Endothelial cell of umbilical vein (primary cell): ENCODE results near the gene ERBB4. TPM values are rescaled to one million over a fixed set of nuclear protein-coding genes. Genes with fewer than 3 reads are reported as not detected.

Experiments used
- BruUV-seq: library from RNA; stranded (reverse); fragments of 400-500 nt; replicated peaks from 2 replicates; lab custom pipeline; 2021; lab: Mats Ljungman, UMichigan
- CTCF ChIA-PET: fragments of 300-600, 350-600 bp; sonication (Branson Sonifier 250); formaldehyde crosslinking; loops from one replicate; lab custom pipeline; 2021; ENCODE audit warnings: antibody characterized with exemption, inconsistent platforms; lab: Charles Lee
- POLR2A ChIA-PET: fragments of 300-600, 350-600 bp; sonication (Branson Sonifier 250); formaldehyde crosslinking; loops from one replicate; lab custom pipeline; 2021; ENCODE audit warnings: antibody characterized with exemption, inconsistent platforms; lab: Charles Lee
- DNase-seq: peaks from one replicate; pipeline ENCODE4 v3.0.0-alpha.2; 2011; ENCODE audit warnings: low read depth, low spot score
- FAIRE-seq: peaks from 2 replicates; lab custom pipeline; 2011; peaks lifted over from hg19 to GRCh38; lab: Jason Lieb, UNC
- H2AFZ ChIP-seq: 2 replicates; pipeline ENCODE4 v1.6.0; 2012; ENCODE audit warnings: low read depth, low read length, control low read depth, inconsistent platforms
- H3K27ac ChIP-seq: 2 replicates; pipeline ENCODE4 v1.5.1; 2011; ENCODE audit warnings: low read depth, mild to moderate bottlenecking, control low read depth, low read length, moderate library complexity; ENCODE audit not compliant: insufficient read depth
- H3K27me3 ChIP-seq, 2 experiments: 2 replicates each; pipeline versions ENCODE4 v1.6.0 to v1.6.1; 2011; ENCODE audit warnings: low read length in 2 of 2, mixed read lengths in 1 of 2; ENCODE audit not compliant: control insufficient read depth in 2 of 2, insufficient read depth in 2 of 2
- H3K36me3 ChIP-seq, 2 experiments: 2 replicates in 1 of 2; 3 replicates in 1 of 2; pipeline ENCODE4 v1.5.1; 2011; ENCODE audit warnings: low read length in 2 of 2, mild to moderate bottlenecking in 1 of 2, moderate library complexity in 1 of 2; ENCODE audit not compliant: control insufficient read depth in 2 of 2, insufficient read depth in 2 of 2; ENCODE audit errors: extremely low read depth in 1 of 2
- H3K4me1 ChIP-seq: 3 replicates; pipeline ENCODE4 v1.5.1; 2011; ENCODE audit warnings: mild to moderate bottlenecking, low read length; ENCODE audit not compliant: control insufficient read depth, insufficient read depth; ENCODE audit errors: extremely low read depth
- H3K4me2 ChIP-seq: 2 replicates; pipeline ENCODE4 v1.6.1; 2011; ENCODE audit warnings: low read length, control low read depth, mixed read lengths; ENCODE audit not compliant: insufficient read depth
- H3K4me3 ChIP-seq, 3 experiments: fragments of 200-600 bp in 1 of 3; sonication (generic), shearing (Covaris generic) in 1 of 3; replicated peaks in 1 of 3; 2 replicates each; pipeline ENCODE4 v1.5.1; 2011 to 2016; ENCODE audit warnings: control low read depth in 3 of 3, low read length in 3 of 3, mild to moderate bottlenecking in 2 of 3, inconsistent platforms in 1 of 3, low read depth in 1 of 3, moderate library complexity in 1 of 3; ENCODE audit not compliant: insufficient read depth in 1 of 3
- H3K79me2 ChIP-seq: 2 replicates; pipeline ENCODE4 v1.6.0; 2012; ENCODE audit warnings: low read length, inconsistent platforms; ENCODE audit not compliant: control insufficient read depth, insufficient read depth
- H3K9ac ChIP-seq: replicated peaks from 2 replicates; pipeline ENCODE3; 2011; ENCODE audit warnings: low read length, control low read depth; ENCODE audit not compliant: insufficient read depth; ENCODE audit errors: extremely low read depth
- H3K9me1 ChIP-seq: replicated peaks from 3 replicates; pipeline ENCODE4 v1.6.0; 2011; ENCODE audit warnings: mild to moderate bottlenecking, low read length; ENCODE audit not compliant: control insufficient read depth, insufficient read depth; ENCODE audit errors: extremely low read depth
- H3K9me3 ChIP-seq: replicated peaks from 2 replicates; pipeline ENCODE4 v1.5.1; 2012; ENCODE audit warnings: low read length, inconsistent platforms; ENCODE audit not compliant: control insufficient read depth, insufficient read depth
- H4K20me1 ChIP-seq: replicated peaks from 2 replicates; pipeline ENCODE3; 2011; ENCODE audit warnings: mild to moderate bottlenecking, low read length; ENCODE audit not compliant: control insufficient read depth, insufficient read depth; ENCODE audit errors: extremely low read depth
- CTCF ChIP-seq, 2 donors: IDR thresholded peaks; 1 replicate in 1 of 2; 2 replicates in 1 of 2; pipeline ENCODE4 v1.5.1; 2011; ENCODE audit warnings: low read length in 2 of 2, mild to moderate bottlenecking in 2 of 2, moderate library complexity in 2 of 2, control low read depth in 1 of 2, inconsistent platforms in 1 of 2, low read depth in 1 of 2; ENCODE audit not compliant: insufficient read depth in 1 of 2; ENCODE audit errors: extremely low read depth in 1 of 2
- EZH2 ChIP-seq: IDR thresholded peaks from 2 replicates; pipeline ENCODE4 v1.6.1; 2012; ENCODE audit warnings: borderline replicate concordance, low read depth, mild to moderate bottlenecking, moderate library complexity, low read length, inconsistent platforms; ENCODE audit not compliant: severe bottlenecking
- FOS ChIP-seq: IDR thresholded peaks from 2 replicates; pipeline ENCODE4 v1.6.1; 2011; ENCODE audit warnings: mild to moderate bottlenecking, low read length, moderate library complexity, borderline replicate concordance; ENCODE audit not compliant: insufficient read depth
- GATA2 ChIP-seq: IDR thresholded peaks from 2 replicates; pipeline ENCODE4 v1.7.0; 2011; ENCODE audit warnings: low read depth, mild to moderate bottlenecking, moderate library complexity, mixed read lengths, low read length; ENCODE audit not compliant: insufficient read length, insufficient read depth
- JUN ChIP-seq: IDR thresholded peaks from 2 replicates; pipeline ENCODE4 v1.6.1; 2011; ENCODE audit warnings: borderline replicate concordance, low read depth; ENCODE audit not compliant: insufficient read length, insufficient read depth
- MAX ChIP-seq: IDR thresholded peaks from 2 replicates; pipeline ENCODE4 v1.6.1; 2011; ENCODE audit not compliant: insufficient read depth, insufficient read length
- MYC ChIP-seq: IDR thresholded peaks from one replicate; pipeline ENCODE4 v1.6.1; 2011; ENCODE audit warnings: mild to moderate bottlenecking, low read depth, low read length
- POLR2A ChIP-seq: IDR thresholded peaks from 2 replicates; pipeline ENCODE4 v1.6.1; 2012; ENCODE audit warnings: low read depth, mild to moderate bottlenecking, control low read depth, low read length
- POLR2AphosphoS5 ChIP-seq: IDR thresholded peaks from 2 replicates; pipeline ENCODE4 v1.6.1; 2012; ENCODE audit warnings: low read depth, mild to moderate bottlenecking, control low read depth, low read length, moderate library complexity; ENCODE audit not compliant: insufficient read depth
- dilution Hi-C: fragments of 300-500 bp; cut with MboI; formaldehyde crosslinking; loops from one replicate; pipeline ENCODE4 v1.15.0; 2019; ENCODE audit warnings: low sequenced_read_pairs; ENCODE audit not compliant: extremely low pct_ligation_motif_present
- intact Hi-C: fragments of 100-400 bp; cut with micrococcal nuclease; formaldehyde crosslinking; loops from one replicate; pipeline ENCODE4 v1.10.0; 2022
- polyA plus RNA-seq, 4 experiments: library from polyadenylated mRNA; depleted of rRNA in 3 of 4; stranded (reverse) in 3 of 4; unstranded in 1 of 4; fragments of >200 nt; gene quantifications; 2 replicates each; pipeline versions ENCODE4 v1.2.1 to v1.2.3, GENCODE V29; 2011 to 2012; ENCODE audit warnings: missing spikeins in 1 of 4
- total RNA-seq: library from RNA; stranded (reverse); gene quantifications from 2 replicates; pipeline ENCODE4 v1.2.3, GENCODE V29; 2021

ERBB4 gene
- total and polyA plus RNA-seq, 2 donors (not counting 3 experiments of a cell fraction or from before 2014, with no cell fraction given) = 0.01 to 0.27 TPM

GRCh38 chr2:212226114-212226513 lies 312.5 kb downstream of the ERBB4 start:
- intact Hi-C loops = no loop called here
- Histone ChIP-seq H2AFZ (no peak overlapping the region), H3K4me1 (no peaks in the 10 kb centered on the region), H3K36me3 (no peaks in the 10 kb centered on the region), H3K79me2 (no peaks in the 10 kb centered on the region), H4K20me1 (no peaks in the 10 kb centered on the region), H3K4me2 (no peak overlapping the region), H3K9me3 (no peaks in the 10 kb centered on the region), H3K27ac (no peak overlapping the region), H3K27me3 (no peaks in the 10 kb centered on the region), H3K4me3 (no peak overlapping the region), H3K9me1 (no peaks in the 10 kb centered on the region), H3K9ac (no peak overlapping the region)
- DNase-seq (no peak), FAIRE-seq (no peak)
- no peak for TF ChIP-seq EZH2
- TF ChIP-seq CTCF (IDR thresholded peaks at IDR 0.05; ENCODE audit: extremely low read depth in 1 of 2, insufficient read depth in 1 of 2, low read depth in 1 of 2, low read length in 2 of 2) = no peak
- TF ChIP-seq POLR2A = no peak
- no peak for TF ChIP-seq JUN
- no peak for TF ChIP-seq MAX
- TF ChIP-seq GATA2 = no peak
- no peak for TF ChIP-seq FOS
- no peak for TF ChIP-seq MYC
- TF ChIP-seq POLR2AphosphoS5 = no peak
- dilution Hi-C loops = no loop called here
- BruUV-seq = no TSS peak
- ChIA-PET CTCF (no interaction called here), POLR2A (no interaction called here)
